WTC11 (cell line): Measurements from ENCODE around the gene RALA.

Experiments used
- AFF4 ChIP-seq: sonication (generic); formaldehyde crosslinking; IDR thresholded peaks from 2 replicates; pipeline ENCODE4 v1.8.1; 2023; ENCODE audit warnings: mild to moderate bottlenecking, missing genetic modification reagents, borderline replicate concordance
- ATF1 ChIP-seq: sonication (generic); formaldehyde crosslinking; IDR thresholded peaks from 2 replicates; pipeline ENCODE4 v1.8.1; 2023; ENCODE audit warnings: mild to moderate bottlenecking, moderate library complexity, missing genetic modification reagents
- CBFB ChIP-seq: sonication (generic); formaldehyde crosslinking; IDR thresholded peaks from 2 replicates; pipeline ENCODE4 v1.8.1; 2022; ENCODE audit warnings: mild to moderate bottlenecking, low read depth, missing genetic modification reagents
- CTCF ChIP-seq: fragments of 200-600 bp; IDR thresholded peaks from 2 replicates; pipeline ENCODE4 v1.8.0; 2022; ENCODE audit warnings: antibody characterized with exemption
- ETV6 ChIP-seq: sonication (generic); formaldehyde crosslinking; IDR thresholded peaks from 2 replicates; pipeline ENCODE4 v1.8.1; 2022; ENCODE audit warnings: mild to moderate bottlenecking, missing genetic modification reagents
- HMGXB4 ChIP-seq: sonication (generic); formaldehyde crosslinking; IDR thresholded peaks from 2 replicates; pipeline ENCODE4 v1.8.1; 2023; ENCODE audit warnings: mild to moderate bottlenecking, moderate library complexity, missing genetic modification reagents
- MAX ChIP-seq: sonication (generic); formaldehyde crosslinking; IDR thresholded peaks from 2 replicates; pipeline ENCODE4 v1.8.0; 2022; ENCODE audit warnings: mild to moderate bottlenecking, missing genetic modification reagents
- MXD4 ChIP-seq: fragments of 250-450 bp; sonication (Bioruptor Pico); IDR thresholded peaks from 2 replicates; pipeline ENCODE4 v1.8.0; 2021; ENCODE audit warnings: mild to moderate bottlenecking, moderate library complexity, borderline replicate concordance
- NFYB ChIP-seq: sonication (generic); formaldehyde crosslinking; conservative IDR thresholded peaks from 2 replicates; pipeline ENCODE4 v1.8.0; 2022; ENCODE audit warnings: low read depth, missing genetic modification reagents
- TEAD4 ChIP-seq: sonication (generic); formaldehyde crosslinking; IDR thresholded peaks from 2 replicates; pipeline ENCODE4 v1.8.0; 2022; ENCODE audit warnings: mild to moderate bottlenecking, missing genetic modification reagents
- USF2 ChIP-seq: sonication (generic); formaldehyde crosslinking; IDR thresholded peaks from 2 replicates; pipeline ENCODE4 v1.8.1; 2023; ENCODE audit warnings: mild to moderate bottlenecking, missing genetic modification reagents, moderate library complexity
- ZBTB21 ChIP-seq: sonication (generic); formaldehyde crosslinking; IDR thresholded peaks from 2 replicates; pipeline ENCODE4 v1.8.1; 2023; ENCODE audit warnings: mild to moderate bottlenecking, missing genetic modification reagents, borderline replicate concordance
- ZNF396 ChIP-seq: fragments of 250-450 bp; sonication (Bioruptor Pico); IDR thresholded peaks from 2 replicates; pipeline ENCODE4 v1.8.0; 2021; ENCODE audit warnings: mild to moderate bottlenecking, moderate library complexity, borderline replicate concordance

- no peak for TF ChIP-seq HMGXB4 (CRISPR knock-in tag)
- TF ChIP-seq CTCF = no peak
- no peak for TF ChIP-seq ZNF396 (CRISPR knock-in tag)
- no peak for TF ChIP-seq NFYB (CRISPR knock-in tag)
- no peak for TF ChIP-seq ETV6 (CRISPR knock-in tag)
- no peak for TF ChIP-seq USF2 (CRISPR knock-in tag)
- TF ChIP-seq MXD4 (CRISPR knock-in tag) = no peak
- TF ChIP-seq ZBTB21 = no peak
- no peak for TF ChIP-seq AFF4
- TF ChIP-seq CBFB (CRISPR knock-in tag) = no peak
- TF ChIP-seq TEAD4 (CRISPR knock-in tag) = no peak
- no peak for TF ChIP-seq MAX (CRISPR knock-in tag)
- TF ChIP-seq ATF1 = no peak
Observed at GRCh38 chr7:39691821-39692220, 68.4 kb downstream of the RALA start.
